Stimulated activated CD4-positive, alpha-beta T cell treated with anti-CD3 and anti-CD28 coated beads, Interleukin-4, amount 100 ng/mL, for 1 hour (primary cell): ENCODE measurements around the gene SLAMF1.
"Not testable (repeated sequence)": the region's sequence is repeated elsewhere in the genome, so short reads cannot be mapped to it uniquely, and the experiment has no call there.

Experiments used
- DNase-seq: peaks from one replicate; pipeline ENCODE4 v3.0.0-alpha.2; 2020

SLAMF1 gene

DNA sequence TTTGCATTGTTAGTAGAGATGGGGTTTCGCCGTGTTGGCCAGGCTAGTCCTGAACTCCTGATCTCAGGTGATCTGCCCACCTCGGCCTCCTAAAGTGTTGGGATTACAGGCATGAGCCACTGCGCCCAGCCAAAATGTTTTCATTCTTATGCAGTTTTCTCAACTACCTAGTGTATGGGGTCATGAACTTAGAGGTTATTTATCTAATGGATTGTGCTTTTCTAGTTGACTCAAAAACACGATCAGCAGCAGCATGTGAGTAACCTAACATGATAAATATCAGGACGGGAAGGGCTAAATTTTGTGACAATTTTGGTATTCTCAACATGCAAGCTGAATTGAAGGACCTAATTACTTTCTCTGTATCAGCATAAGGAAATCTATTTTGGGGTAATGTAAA, 58.4 kb downstream of the SLAMF1 start:
- no peak for DNase-seq

DNA sequence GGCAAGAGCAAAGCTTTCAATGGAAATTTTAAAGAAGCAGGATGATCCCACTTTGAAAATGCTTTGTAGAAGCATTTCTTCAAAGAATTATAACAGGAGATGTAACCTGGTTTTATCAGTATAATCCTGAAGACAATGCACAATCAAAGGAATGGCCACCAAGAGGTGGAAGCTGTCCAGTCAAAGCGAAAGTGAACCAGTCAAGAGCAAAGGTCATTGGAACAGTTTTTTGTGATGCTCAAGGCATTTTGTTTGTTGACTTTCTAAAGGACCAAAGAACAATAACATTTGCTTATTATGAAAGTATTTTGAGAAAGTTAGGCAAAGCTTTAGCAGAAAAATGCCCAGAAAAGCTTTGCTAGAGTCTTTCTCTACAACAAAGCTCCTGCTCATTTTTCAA, 62.1 kb downstream of the SLAMF1 start:
- no peak for DNase-seq

GRCh38 chr1:160582976-160583375, 63.9 kb downstream of the SLAMF1 start:
- DNase-seq: not testable (repeated sequence)

DNA sequence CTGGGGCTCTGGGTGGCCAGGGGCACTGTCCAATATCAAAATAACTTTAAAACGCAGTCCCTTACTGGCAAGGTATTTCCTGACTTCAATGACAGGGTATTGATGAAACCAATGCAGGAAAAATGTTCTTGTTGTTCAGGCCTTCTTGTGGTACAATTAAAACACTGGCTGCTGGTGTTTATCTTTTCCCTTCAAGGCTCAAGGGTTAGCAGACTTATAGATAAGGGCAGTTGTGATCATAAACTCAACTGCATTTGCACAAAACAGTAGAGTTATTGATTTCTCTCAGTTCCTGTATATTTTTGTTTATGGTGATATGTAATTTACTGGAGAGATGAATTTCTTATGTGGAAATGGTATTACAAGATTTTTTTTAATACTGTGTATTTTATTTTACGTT, 64.9 kb downstream of the SLAMF1 start:
- DNase-seq: no peak

- DNase-seq: no peak
These were observed 66.5 kb downstream of the SLAMF1 start for GRCh38 chr1:160580221-160580812.

DNA sequence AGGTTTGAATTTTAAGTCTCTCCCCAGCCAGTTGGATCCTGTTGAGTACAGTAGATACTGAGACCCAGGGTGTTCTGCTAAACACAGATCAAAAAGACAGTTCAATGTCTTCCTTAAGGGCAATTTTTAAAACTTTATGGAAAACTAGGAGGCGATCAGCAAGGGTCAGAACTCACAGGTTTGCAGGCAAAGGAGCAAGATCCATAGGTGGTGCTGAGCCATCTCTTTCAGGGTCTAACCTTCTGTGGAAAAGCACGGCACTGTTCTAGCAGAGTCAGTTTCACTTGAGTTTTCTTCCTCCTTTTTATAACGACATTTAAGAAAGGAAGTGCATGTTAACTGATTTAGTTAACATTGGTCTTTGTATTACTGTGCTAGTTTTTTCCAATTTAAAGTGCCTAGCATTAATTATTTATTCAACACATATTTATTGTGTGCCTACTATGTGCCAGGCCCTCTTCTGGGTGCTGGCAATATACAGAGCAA, 67.6 kb downstream of the SLAMF1 start, which contains the start of gene CD84:
CD84 (minus strand) TSS at position 281 of the 486 bp plus-strand sequence; CDS start at position 222, 59 bp downstream.
- no peak for DNase-seq

DNA sequence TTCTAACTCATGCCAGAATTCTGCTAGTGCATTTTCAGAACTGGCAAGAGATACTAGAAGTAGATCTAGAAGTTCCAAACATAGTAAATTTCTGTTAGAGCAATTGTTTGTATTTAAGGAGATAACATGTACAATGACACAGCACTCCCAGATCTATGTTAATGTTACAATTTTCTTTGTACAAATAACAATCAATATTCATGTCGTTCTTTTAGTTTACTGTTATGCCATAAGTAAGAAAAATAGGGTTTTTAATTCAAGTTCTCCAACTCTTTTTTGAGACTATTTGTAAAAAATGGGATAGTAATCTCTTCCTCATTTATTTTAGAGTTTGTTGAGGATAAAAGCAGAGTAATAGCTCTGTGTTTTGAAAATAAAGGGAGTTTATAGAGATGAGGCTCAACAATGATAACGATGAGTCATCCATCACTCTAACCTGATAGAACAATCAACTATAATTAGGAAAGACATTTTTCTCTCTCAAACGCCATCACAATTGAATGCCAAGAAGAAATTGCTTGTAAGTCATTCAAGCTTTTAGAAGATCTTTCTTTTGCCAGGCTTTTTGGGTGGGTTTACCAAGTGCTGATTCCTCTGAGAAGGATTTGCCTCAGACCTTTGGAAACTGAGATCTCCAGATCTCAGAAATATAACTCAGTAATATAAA, 68.2 kb downstream of the SLAMF1 start:
- DNase-seq: no peak

DNA sequence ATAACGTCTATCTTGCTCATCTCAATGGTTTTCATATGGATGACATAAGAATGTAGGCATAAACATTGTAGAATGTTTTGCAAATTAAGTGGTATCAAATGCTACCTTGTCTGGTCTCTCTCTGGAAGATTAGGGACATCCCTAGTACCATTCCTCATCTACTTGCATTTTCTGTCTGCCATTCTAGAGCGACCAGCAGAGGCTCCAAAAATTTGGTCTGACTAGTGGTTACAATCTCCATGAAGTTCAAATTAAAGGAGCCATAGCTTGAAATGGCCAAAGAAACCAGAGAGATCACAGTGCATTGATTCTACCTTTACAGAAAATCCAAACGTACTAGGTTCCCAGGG, 68.7 kb downstream of the SLAMF1 start:
- no peak for DNase-seq

DNA sequence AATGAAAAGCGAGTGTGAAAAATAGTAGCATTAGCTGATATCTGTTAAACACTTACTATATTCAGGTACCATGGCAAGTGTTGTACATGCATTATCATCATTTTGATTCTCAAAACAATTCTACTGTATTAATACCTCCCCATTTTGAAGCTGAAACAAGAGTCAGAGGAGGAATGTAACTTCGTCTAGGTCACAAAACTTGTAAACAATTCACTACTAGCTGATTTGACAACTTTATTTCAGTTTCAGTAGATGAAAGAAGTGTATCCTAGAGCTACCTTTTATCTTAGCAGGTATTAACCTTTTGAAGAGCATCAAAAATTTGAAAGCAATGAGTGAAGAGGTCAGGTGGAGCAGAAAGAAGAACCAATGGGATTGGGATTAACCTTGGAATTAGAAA, 69.2 kb downstream of the SLAMF1 start:
- no peak for DNase-seq

- no peak for DNase-seq
These were observed 70.0 kb downstream of the SLAMF1 start for GRCh38 chr1:160576884-160577283.

DNA sequence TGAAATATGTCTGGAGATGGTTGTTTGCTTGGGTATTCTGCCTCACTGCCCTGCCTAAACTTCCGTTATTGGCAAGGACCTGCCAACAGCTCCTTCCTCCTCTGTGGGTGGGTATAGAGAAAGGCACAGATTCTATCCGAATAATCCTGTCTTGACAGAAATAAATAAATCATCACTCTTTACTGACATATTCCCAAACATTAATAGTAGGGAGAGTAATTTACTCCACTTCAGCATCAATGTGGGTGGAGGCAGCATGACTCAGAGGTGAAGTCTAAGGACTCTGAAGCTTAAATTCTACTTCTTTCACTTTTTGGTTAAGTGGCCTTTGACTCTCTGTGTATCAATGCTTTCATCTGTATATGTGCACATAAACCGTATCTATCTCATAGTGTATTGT, 70.5 kb downstream of the SLAMF1 start:
- peak; percentile 55 for DNase-seq

- DNase-seq: no peak
These were observed 71.7 kb downstream of the SLAMF1 start for GRCh38 chr1:160575112-160575664.

GRCh38 chr1:160570840-160571239, 76.0 kb downstream of the SLAMF1 start:
- no peak for DNase-seq

DNA sequence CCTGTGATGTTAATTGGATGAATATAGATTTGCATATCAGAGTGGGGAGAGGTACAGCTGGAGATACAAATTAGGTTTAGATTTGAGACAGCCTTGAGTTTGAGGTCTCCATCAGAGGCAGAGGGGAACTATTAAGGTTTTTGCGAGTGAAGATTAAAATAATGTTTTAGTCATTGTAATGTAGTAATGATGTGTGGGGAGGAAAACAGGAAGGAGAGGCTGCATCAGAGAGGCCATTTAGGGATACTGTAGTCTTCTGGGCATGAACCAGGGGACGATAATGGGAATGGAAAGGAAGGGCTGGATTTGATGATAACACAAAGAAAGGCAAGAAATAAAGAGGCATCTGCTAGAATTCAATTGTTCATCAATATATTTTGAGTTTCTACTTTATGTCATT, 77.0 kb downstream of the SLAMF1 start:
- DNase-seq: no peak

DNA sequence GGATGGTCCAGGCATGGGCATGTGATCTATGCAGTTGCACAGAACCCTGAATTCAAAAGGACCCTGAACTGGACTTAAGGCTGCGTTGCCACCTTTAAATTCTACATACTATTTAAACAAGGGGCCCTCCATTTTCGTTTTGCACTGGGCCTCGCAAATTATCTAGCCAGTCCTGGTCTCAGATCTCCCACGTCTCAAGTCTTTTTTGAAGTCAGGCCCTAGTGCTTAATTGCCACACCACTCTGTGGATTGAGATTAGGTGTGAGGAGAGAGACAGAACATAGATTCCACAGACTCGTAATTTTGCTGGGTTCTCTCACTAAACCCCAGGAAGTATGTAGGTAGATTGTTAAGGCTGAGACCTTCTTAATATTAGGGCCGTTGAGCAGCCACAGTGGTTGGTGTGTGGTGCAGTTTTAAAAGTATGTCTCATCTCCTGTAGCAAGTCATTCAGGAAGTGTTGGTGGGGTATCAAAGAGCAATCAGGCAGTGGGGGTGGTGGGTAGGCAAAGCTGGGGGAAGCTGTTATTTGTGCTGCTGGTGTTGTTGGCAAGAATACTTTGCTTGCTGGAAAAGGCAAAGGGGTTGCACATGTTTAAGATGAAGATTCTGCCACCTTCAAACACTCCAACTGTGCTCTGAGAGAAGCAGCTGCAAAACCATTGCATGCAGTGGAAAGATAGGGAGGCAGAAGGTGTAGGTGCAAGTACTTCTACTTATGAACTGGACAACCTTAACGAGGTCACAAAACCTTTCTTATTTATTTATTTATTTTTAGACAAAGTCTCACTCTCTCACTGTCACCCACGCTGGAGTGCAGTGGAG, 78.8 kb downstream of the SLAMF1 start:
- peak; percentile 56 for DNase-seq

GRCh38 chr1:160567341-160567740, 79.5 kb downstream of the SLAMF1 start:
- no peak for DNase-seq

- no peak for DNase-seq
These were observed 81.3 kb downstream of the SLAMF1 start for GRCh38 chr1:160565564-160565963.

- DNase-seq: not testable (repeated sequence)
These were observed 83.6 kb downstream of the SLAMF1 start for GRCh38 chr1:160563230-160563629.

DNA sequence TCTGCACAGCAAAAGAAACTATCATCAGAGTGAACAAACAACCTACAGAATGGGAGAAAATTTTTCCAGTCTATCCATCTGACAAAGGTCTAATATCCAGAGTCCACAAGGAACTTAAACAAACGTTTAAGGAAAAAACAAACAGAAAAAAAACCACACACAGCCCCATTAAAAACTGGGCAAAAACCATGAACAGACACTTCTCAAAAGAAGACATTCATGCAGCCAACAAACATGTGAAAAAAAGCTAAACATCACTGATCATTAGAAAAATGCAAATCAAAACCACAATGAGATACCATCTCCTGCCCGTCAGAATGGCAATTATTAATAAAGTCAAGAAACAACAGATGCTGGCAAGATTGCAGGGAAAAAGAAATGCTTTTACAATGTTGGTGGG, 84.1 kb downstream of the SLAMF1 start:
- not testable (repeated sequence) for DNase-seq

- DNase-seq: no peak
These were observed 86.0 kb downstream of the SLAMF1 start for GRCh38 chr1:160560806-160561205.

DNA sequence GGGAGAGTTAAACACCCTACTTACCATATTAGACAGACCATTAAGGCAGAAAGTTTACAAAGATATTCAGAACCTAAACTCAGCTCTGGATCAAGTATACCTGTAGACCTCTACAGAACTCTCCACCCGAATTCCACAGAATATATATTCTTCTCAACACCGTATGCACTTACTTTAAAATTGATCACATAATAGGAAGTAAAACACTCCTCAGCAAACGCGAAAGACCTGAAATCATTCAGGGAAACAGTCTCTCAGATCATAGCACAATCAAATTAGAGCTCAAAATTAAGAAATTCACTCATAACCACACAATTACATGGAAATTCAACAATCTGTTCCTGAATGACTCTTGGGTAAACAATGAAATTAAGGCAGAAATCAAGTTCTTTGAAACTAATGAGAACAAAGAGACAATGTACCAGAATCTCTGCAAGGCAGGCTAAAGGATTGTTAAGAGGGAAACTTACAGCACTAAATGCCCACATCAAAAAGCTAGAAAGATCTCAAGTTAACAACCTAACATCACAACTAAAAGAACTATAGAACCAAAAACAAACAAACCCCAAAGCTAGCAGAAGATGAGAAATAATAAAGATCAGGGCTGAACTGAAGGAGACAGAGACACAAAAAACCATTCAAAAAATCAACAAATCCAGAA, 86.7 kb downstream of the SLAMF1 start:
- DNase-seq: no peak

- not testable (repeated sequence) for DNase-seq
These were observed 87.4 kb downstream of the SLAMF1 start for GRCh38 chr1:160559437-160559836.
